ENCODE measurements around the gene SPOCK3.

GRCh38 chr4:167282171-167282864 lies 48.0 kb upstream of the SPOCK3 start:
- no peak for TF ChIP-seq YY1 (IDR thresholded peaks at IDR 0.05; ENCODE audit: insufficient read depth, insufficient read length)
- TF ChIP-seq ZNF274 (IDR thresholded peaks at IDR 0.05; ENCODE audit: low read depth, low read length): no peak
- TF ChIP-seq SUZ12 (IDR thresholded peaks at IDR 0.05; ENCODE audit: extremely low read depth, insufficient read depth, insufficient read length): no peak

Data from NT2/D1 (cell line).